Gastrocnemius medialis (tissue), 4 donors: Measurements from ENCODE around the gene OPA3.

Source experiments
- CTCF ChIP-seq, 5 experiments: fragments of 450-650 bp in 3 of 5; fragments of 200-600 bp in 2 of 5; sonication (generic) in 2 of 5; IDR thresholded peaks in 4 of 5; conservative IDR thresholded peaks in 1 of 5; 1 replicate in 4 of 5; 2 replicates in 1 of 5; pipeline ENCODE4 v1.5.1; 2016 to 2019; ENCODE audit warnings: antibody characterized with exemption in 5 of 5, mild to moderate bottlenecking in 3 of 5, moderate library complexity in 3 of 5
- POLR2A ChIP-seq, 2 donors: fragments of 450-650 bp; IDR thresholded peaks; one replicate each; pipeline ENCODE4 v1.6.1; 2017; ENCODE audit warnings: antibody characterized with exemption in 2 of 2, mild to moderate bottlenecking in 2 of 2, moderate library complexity in 2 of 2

- TF ChIP-seq CTCF (IDR thresholded peaks at IDR 0.05 in 4 of 5, conservative IDR thresholded peaks at IDR 0.05 in 1 of 5) (no peak), POLR2A (IDR thresholded peaks at IDR 0.05) (no peak)
Measured at GRCh38 chr19:45528744-45529419, 55.7 kb downstream of the OPA3 start.
